Heart left ventricle (tissue), 13 donors: Measurements from ENCODE around the gene TADA3.

Experiments
- POLR2A ChIP-seq, 2 donors: fragments of 450-650 bp; IDR thresholded peaks; one replicate each; pipeline ENCODE4 v1.6.1; 2017; ENCODE audit warnings: antibody characterized with exemption in 2 of 2, mild to moderate bottlenecking in 2 of 2, moderate library complexity in 2 of 2
- TF ChIP-seq, protein P1 (sequence below), 12 donors: fragments of 200-600 bp; sonication (generic) in 4 of 12; IDR thresholded peaks; one replicate each; pipeline versions ENCODE4 v1.5.0 to v1.8.0; 2018 to 2022; ENCODE audit warnings: antibody characterized with exemption in 12 of 12, mild to moderate bottlenecking in 5 of 12
- donor health status: ischemic (EF 13 %, LVEDD 7.1; RV severe dilation, severe dysfunction).
- donor health status: DM: no; HTN: yes; CAD: no.
- donor health status: DM: no; HTN: no; CAD: no.
- donor health status: ischemic (EF 25% LVEDD 6.9; RV normal size, moderate dysfunction).
- donor health status: ischemic (EF 25% LVEDD 5.7; RV mildly dilated, moderate dysfunction).
- donor health status: ischemic (EF 35%, LVEDD 5.7; RV mildly dilated, moderate dysfunction).
- donor health status: nonischemic (EF 11% LVEDD 7.7; RV severe dilation, severe dysfunction).
- donor health status: DM: yes; HTN: yes; CAD: no.
- donor health status: PGD.
- donor health status: ischemic (EF 29% LVEDD 5.4; RV normal size, mild dysfunction).
- donor health status: nonischemic (EF 23%, LVEDD 6.1; RV moderate dilation, normal function).

- TF ChIP-seq, protein P1, sequence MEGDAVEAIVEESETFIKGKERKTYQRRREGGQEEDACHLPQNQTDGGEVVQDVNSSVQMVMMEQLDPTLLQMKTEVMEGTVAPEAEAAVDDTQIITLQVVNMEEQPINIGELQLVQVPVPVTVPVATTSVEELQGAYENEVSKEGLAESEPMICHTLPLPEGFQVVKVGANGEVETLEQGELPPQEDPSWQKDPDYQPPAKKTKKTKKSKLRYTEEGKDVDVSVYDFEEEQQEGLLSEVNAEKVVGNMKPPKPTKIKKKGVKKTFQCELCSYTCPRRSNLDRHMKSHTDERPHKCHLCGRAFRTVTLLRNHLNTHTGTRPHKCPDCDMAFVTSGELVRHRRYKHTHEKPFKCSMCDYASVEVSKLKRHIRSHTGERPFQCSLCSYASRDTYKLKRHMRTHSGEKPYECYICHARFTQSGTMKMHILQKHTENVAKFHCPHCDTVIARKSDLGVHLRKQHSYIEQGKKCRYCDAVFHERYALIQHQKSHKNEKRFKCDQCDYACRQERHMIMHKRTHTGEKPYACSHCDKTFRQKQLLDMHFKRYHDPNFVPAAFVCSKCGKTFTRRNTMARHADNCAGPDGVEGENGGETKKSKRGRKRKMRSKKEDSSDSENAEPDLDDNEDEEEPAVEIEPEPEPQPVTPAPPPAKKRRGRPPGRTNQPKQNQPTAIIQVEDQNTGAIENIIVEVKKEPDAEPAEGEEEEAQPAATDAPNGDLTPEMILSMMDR (IDR thresholded peaks at IDR 0.05): no peak
- TF ChIP-seq POLR2A (IDR thresholded peaks at IDR 0.05): no peak
Observed at GRCh38 chr3:9785602-9786001, 6.7 kb downstream of the TADA3 start.
